GM13977 (cell line): ENCODE data around the gene TGM2.

Source experiments
- DNase-seq: peaks from one replicate; pipeline ENCODE4 v3.0.0; 2012; ENCODE audit warnings: low spot score
- in situ Hi-C: fragments of 300-500 bp; cut with MboI; formaldehyde crosslinking; loops from one replicate; pipeline ENCODE4 v1.12.0; 2022; ENCODE audit warnings: low sequenced_read_pairs, low pct_unique_long_range_greater_than_20kb, mixed read lengths, inconsistent platforms; ENCODE audit not compliant: unreplicated experiment
- TF ChIP-seq, protein P1 (sequence below): IDR thresholded peaks from 2 replicates; pipeline ENCODE4 v1.5.1; 2012; ENCODE audit warnings: mild to moderate bottlenecking, control low read depth; ENCODE audit not compliant: insufficient read depth; ENCODE audit errors: extremely low read depth, missing control alignments

The TGM2 gene

DNA sequence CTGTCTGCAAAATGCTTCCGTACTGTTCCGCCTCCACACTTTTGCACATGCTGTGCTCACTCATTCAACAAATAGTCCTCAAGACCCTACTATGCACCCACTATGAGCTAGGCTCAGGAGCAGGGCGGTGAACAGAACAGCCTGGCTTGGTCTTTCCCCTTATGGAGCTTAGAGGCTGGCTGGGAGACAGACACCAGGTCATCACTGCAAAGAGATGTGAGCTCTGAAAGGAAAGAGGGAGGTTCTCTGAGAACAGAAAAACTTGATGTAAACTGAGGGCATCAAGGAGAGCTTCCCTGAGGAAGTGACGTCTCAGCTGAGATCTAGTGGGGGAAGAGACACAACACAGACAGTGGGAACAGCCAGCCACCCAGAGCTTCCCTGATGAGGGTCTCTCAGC lies 31.0 kb upstream of the TGM2 start:
- TF ChIP-seq, protein P1, sequence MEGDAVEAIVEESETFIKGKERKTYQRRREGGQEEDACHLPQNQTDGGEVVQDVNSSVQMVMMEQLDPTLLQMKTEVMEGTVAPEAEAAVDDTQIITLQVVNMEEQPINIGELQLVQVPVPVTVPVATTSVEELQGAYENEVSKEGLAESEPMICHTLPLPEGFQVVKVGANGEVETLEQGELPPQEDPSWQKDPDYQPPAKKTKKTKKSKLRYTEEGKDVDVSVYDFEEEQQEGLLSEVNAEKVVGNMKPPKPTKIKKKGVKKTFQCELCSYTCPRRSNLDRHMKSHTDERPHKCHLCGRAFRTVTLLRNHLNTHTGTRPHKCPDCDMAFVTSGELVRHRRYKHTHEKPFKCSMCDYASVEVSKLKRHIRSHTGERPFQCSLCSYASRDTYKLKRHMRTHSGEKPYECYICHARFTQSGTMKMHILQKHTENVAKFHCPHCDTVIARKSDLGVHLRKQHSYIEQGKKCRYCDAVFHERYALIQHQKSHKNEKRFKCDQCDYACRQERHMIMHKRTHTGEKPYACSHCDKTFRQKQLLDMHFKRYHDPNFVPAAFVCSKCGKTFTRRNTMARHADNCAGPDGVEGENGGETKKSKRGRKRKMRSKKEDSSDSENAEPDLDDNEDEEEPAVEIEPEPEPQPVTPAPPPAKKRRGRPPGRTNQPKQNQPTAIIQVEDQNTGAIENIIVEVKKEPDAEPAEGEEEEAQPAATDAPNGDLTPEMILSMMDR: no peak
- in situ Hi-C loops: no loop called here
- DNase-seq: no peak

GRCh38 chr20:38195521-38195920 lies 30.5 kb upstream of the TGM2 start:
- no peak for DNase-seq
- TF ChIP-seq, protein P1: no peak
- in situ Hi-C loops: no loop called here

GRCh38 chr20:38194971-38195504 lies 30.0 kb upstream of the TGM2 start:
- DNase-seq: no peak
- TF ChIP-seq, protein P1: no peak
- in situ Hi-C loops: no loop called here

GRCh38 chr20:38193586-38194105 lies 28.6 kb upstream of the TGM2 start:
- in situ Hi-C loops: no loop called here

DNA sequence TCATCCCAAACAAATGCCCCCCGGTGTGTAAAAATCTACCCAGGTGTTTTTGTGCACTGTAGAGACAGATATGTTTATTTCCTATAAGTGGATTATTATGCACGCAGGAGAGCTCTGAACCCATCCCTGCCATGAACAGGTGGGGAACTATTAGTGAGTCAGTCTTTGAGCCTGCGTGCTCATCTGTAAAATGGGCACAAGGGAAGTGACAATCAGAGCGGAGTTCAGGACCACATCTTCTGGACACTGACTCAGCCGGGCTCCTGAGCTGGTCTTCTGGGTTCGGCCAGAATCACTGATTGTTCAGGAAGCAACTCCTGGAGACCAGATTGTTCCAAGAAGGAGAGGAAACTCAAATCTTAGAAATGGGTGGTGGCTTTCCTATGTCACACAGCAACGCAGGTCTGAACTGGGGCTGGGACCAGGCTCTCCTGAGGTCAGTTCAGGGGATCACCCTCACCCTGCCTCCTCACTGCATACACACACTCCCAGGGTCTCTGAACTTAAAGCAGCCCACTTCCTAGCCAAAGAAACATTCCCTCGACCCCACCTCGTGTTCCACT lies 27.3 kb upstream of the TGM2 start:
- in situ Hi-C loops: no loop called here
- TF ChIP-seq, protein P1: no peak
- DNase-seq: no peak

More at GRCh38 chr20:38193586-38194105, 28.6 kb upstream of the TGM2 start:
- DNase-seq: no peak
- TF ChIP-seq, protein P1: no peak

- TF ChIP-seq, protein P1: no peak
- in situ Hi-C loops: no loop called here
- no peak for DNase-seq
Observed at GRCh38 chr20:38191654-38192053, 26.6 kb upstream of the TGM2 start.

- no peak for DNase-seq
- in situ Hi-C loops: no loop called here
- TF ChIP-seq, protein P1: no peak
Observed at GRCh38 chr20:38190936-38191371, 25.9 kb upstream of the TGM2 start.
